ENCODE measurements around the gene IL36A. TPM values are rescaled to one million over a fixed set of nuclear protein-coding genes. Genes with fewer than 3 reads are reported as not detected.

IL36A gene
- total RNA-seq, 4 donors from 2014 or later, result not detected

GRCh38 chr2:113034016-113034415 is 28.8 kb downstream of the IL36A start:
- no peaks in the 10 kb centered on the region for H3K9me3 ChIP-seq
- intact Hi-C loops (cut with DNase I; ENCODE audit: low total_unique reads), result no loop called here
- no peaks in the 10 kb centered on the region for H3K27me3 ChIP-seq
- ATAC-seq, result no peak
- H3K4me1 ChIP-seq, result no peaks in the 10 kb centered on the region
- no peak for DNase-seq
- H3K4me3 ChIP-seq, result no peak overlapping the region
- no peak overlapping the region for H3K27ac ChIP-seq
- TF ChIP-seq POLR2A (IDR thresholded peaks at IDR 0.05), result no peak
- TF ChIP-seq, protein P1, sequence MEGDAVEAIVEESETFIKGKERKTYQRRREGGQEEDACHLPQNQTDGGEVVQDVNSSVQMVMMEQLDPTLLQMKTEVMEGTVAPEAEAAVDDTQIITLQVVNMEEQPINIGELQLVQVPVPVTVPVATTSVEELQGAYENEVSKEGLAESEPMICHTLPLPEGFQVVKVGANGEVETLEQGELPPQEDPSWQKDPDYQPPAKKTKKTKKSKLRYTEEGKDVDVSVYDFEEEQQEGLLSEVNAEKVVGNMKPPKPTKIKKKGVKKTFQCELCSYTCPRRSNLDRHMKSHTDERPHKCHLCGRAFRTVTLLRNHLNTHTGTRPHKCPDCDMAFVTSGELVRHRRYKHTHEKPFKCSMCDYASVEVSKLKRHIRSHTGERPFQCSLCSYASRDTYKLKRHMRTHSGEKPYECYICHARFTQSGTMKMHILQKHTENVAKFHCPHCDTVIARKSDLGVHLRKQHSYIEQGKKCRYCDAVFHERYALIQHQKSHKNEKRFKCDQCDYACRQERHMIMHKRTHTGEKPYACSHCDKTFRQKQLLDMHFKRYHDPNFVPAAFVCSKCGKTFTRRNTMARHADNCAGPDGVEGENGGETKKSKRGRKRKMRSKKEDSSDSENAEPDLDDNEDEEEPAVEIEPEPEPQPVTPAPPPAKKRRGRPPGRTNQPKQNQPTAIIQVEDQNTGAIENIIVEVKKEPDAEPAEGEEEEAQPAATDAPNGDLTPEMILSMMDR (IDR thresholded peaks at IDR 0.05 in 4 of 5, conservative IDR thresholded peaks at IDR 0.05 in 1 of 5), result no peak
- H3K36me3 ChIP-seq, result no peaks in the 10 kb centered on the region
- in situ Hi-C loops (cut with MboI; ENCODE audit: low sequenced_read_pairs in 4 of 4), result no loop called here

GRCh38 chr2:113036763-113037162 is 31.5 kb downstream of the IL36A start:
- DNase-seq (no peak), ATAC-seq (no peak)
- intact Hi-C loops (cut with DNase I; ENCODE audit: low total_unique reads), result no loop called here
- TF ChIP-seq POLR2A (IDR thresholded peaks at IDR 0.05), result no peak
- TF ChIP-seq, protein P1 (IDR thresholded peaks at IDR 0.05 in 4 of 5, conservative IDR thresholded peaks at IDR 0.05 in 1 of 5), result no peak
- Histone ChIP-seq H3K27me3 (no peaks in the 10 kb centered on the region), H3K36me3 (no peaks in the 10 kb centered on the region), H3K9me3 (no peaks in the 10 kb centered on the region), H3K4me3 (no peak overlapping the region), H3K4me1 (no peaks in the 10 kb centered on the region), H3K27ac (no peak overlapping the region)
- in situ Hi-C loops (cut with MboI; ENCODE audit: low sequenced_read_pairs in 4 of 4), result no loop called here

- DNase-seq (no peak), ATAC-seq (no peak)
- Histone ChIP-seq H3K9me3 (no peaks in the 10 kb centered on the region), H3K27me3 (no peaks in the 10 kb centered on the region), H3K4me3 (no peak overlapping the region), H3K27ac (no peak overlapping the region), H3K4me1 (no peaks in the 10 kb centered on the region), H3K36me3 (no peaks in the 10 kb centered on the region)
- intact Hi-C loops (cut with DNase I; ENCODE audit: low total_unique reads), result no loop called here
- in situ Hi-C loops (cut with MboI; ENCODE audit: low sequenced_read_pairs in 4 of 4), result no loop called here
- no peak for TF ChIP-seq POLR2A (IDR thresholded peaks at IDR 0.05)
- TF ChIP-seq, protein P1 (IDR thresholded peaks at IDR 0.05 in 4 of 5, conservative IDR thresholded peaks at IDR 0.05 in 1 of 5), result no peak
Observed at GRCh38 chr2:113038291-113038690, 33.0 kb downstream of the IL36A start.

- in situ Hi-C loops (cut with MboI; ENCODE audit: low sequenced_read_pairs in 4 of 4) (no loop called here), intact Hi-C loops (cut with DNase I; ENCODE audit: low total_unique reads) (no loop called here)
Observed at GRCh38 chr2:113039158-113039557, 33.9 kb downstream of the IL36A start.

More at GRCh38 chr2:113039158-113039557, 33.9 kb downstream of the IL36A start:
- no peaks in the 10 kb centered on the region for H3K9me3 ChIP-seq
- no peak overlapping the region for H3K27ac ChIP-seq
- H3K36me3 ChIP-seq, result no peaks in the 10 kb centered on the region
- TF ChIP-seq, protein P1 (IDR thresholded peaks at IDR 0.05 in 4 of 5, conservative IDR thresholded peaks at IDR 0.05 in 1 of 5), result no peak
- TF ChIP-seq POLR2A (IDR thresholded peaks at IDR 0.05), result no peak
- H3K4me3 ChIP-seq, result no peak overlapping the region
- ATAC-seq (no peak), DNase-seq (no peak)
- H3K4me1 ChIP-seq, result no peaks in the 10 kb centered on the region
- no peaks in the 10 kb centered on the region for H3K27me3 ChIP-seq

Data from gastrocnemius medialis (tissue), 4 donors.